Measurements from ENCODE around the gene HPSE2. TPM values are rescaled to one million over a fixed set of nuclear protein-coding genes. Genes with fewer than 3 reads are reported as not detected.

HPSE2 gene
- total RNA-seq, 1 experiment from 2014 or later = 0.20 TPM

DNA sequence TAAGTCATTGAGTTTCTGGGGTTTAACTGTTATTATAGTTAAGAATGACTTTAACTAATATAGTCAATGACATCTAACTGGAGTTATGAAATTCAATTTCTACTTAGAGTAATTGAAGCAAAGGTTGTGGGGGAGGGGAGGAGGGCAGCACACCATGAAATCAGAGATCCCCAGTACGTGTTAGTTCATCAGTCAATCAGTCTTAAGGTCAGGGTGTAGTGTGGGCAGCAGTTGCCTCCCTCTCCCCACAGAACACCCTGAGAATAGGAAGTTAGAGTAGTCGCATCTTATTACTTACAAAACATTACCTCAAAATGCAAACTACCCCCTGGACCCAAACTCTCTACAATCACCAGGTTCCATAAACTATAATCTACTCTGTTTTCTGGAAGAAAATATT lies 781.9 kb downstream of the HPSE2 start:
- Mint-ChIP-seq H3K36me3 (ENCODE audit: insufficient read depth in 1 of 3, low read depth in 3 of 3) (peaks cover 0 to 2% (median 0%) of the 10 kb centered on the region in 3 experiments; a peak in 1 of 7 replicates), H3K4me1 (peaks cover 43% of the 10 kb centered on the region in 2 experiments), H3K27me3 (ENCODE audit: low read depth) (peaks cover 6% of the 10 kb centered on the region; the same call in 1 of the 2 replicates), H3K9me3 (peaks cover 0 to 2% of the 10 kb centered on the region in 2 experiments; a peak in 1 of 5 replicates), H3K27ac (no peak overlapping the region), H3K4me3 (no peak overlapping the region)
- H4K5ac ChIP-seq (ENCODE audit: insufficient read length, low read depth, low read length) = no peak overlapping the region
- no peaks in the 10 kb centered on the region for H4K20me1 ChIP-seq (ENCODE audit: control insufficient read depth, insufficient read depth, insufficient read length)
- H3K4me1 ChIP-seq (ENCODE audit: insufficient read depth, low read length) = no peaks in the 10 kb centered on the region; the same call in 1 of the 2 replicates
- no peak overlapping the region for H2BK5ac ChIP-seq (ENCODE audit: insufficient read length, low read length)
- H4K91ac ChIP-seq (ENCODE audit: insufficient read length, low read depth, low read length) = no peak overlapping the region
- TF ChIP-seq, protein P1, sequence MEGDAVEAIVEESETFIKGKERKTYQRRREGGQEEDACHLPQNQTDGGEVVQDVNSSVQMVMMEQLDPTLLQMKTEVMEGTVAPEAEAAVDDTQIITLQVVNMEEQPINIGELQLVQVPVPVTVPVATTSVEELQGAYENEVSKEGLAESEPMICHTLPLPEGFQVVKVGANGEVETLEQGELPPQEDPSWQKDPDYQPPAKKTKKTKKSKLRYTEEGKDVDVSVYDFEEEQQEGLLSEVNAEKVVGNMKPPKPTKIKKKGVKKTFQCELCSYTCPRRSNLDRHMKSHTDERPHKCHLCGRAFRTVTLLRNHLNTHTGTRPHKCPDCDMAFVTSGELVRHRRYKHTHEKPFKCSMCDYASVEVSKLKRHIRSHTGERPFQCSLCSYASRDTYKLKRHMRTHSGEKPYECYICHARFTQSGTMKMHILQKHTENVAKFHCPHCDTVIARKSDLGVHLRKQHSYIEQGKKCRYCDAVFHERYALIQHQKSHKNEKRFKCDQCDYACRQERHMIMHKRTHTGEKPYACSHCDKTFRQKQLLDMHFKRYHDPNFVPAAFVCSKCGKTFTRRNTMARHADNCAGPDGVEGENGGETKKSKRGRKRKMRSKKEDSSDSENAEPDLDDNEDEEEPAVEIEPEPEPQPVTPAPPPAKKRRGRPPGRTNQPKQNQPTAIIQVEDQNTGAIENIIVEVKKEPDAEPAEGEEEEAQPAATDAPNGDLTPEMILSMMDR (conservative IDR thresholded peaks at IDR 0.05) = no peak
- H2AK5ac ChIP-seq (ENCODE audit: insufficient read length, low read length) = no peak overlapping the region
- no CpG with 5 or more reads among the region's 2 CpGs for WGBS (ENCODE audit: extremely low coverage, insufficient read length, low lambda C conversion rate)
- H3K27ac ChIP-seq (ENCODE audit: insufficient read length, low read depth, low read length) = no peak overlapping the region
- H2AFZ ChIP-seq (ENCODE audit: low read length) = no peak overlapping the region
- no peaks in the 10 kb centered on the region for H3K23me2 ChIP-seq (ENCODE audit: insufficient read length, low read depth, low read length, poor library complexity, severe bottlenecking)
- no peak overlapping the region for H3K18ac ChIP-seq (ENCODE audit: insufficient read length, low read depth, low read length)
- H2BK12ac ChIP-seq (ENCODE audit: insufficient read length, low read depth, low read length) = no peak overlapping the region
- H3K4me2 ChIP-seq (ENCODE audit: insufficient read depth, insufficient read length, low read length) = no peak overlapping the region
- H3K9ac ChIP-seq (ENCODE audit: extremely low read depth, insufficient read length, low read length) = no peak overlapping the region
- no peak overlapping the region for H3K56ac ChIP-seq (ENCODE audit: insufficient read length, low read depth, low read length)
- H2BK120ac ChIP-seq (ENCODE audit: low read depth, low read length, poor library complexity, severe bottlenecking) = no peak overlapping the region
- H3K4ac ChIP-seq (ENCODE audit: low read depth, low read length) = no peak overlapping the region
- H3K9me3 ChIP-seq (ENCODE audit: control insufficient read depth, low read depth, low read length) = no peaks in the 10 kb centered on the region
- H2BK15ac ChIP-seq (ENCODE audit: low read depth, low read length) = no peak overlapping the region
- H3K14ac ChIP-seq (ENCODE audit: insufficient read depth, low read length) = no peak overlapping the region
- no peak for DNase-seq
- H4K8ac ChIP-seq (replicated peaks; ENCODE audit: insufficient read length, low read depth, low read length) = no peak overlapping the region
- no peaks in the 10 kb centered on the region for H3K27me3 ChIP-seq (ENCODE audit: insufficient read depth, low read length)
- H3T11ph ChIP-seq (ENCODE audit: low read length) = no peak overlapping the region
- H3K79me1 ChIP-seq (ENCODE audit: insufficient read depth, low read depth, low read length, poor library complexity, severe bottlenecking) = no peaks in the 10 kb centered on the region
- no peak overlapping the region for H2BK20ac ChIP-seq (ENCODE audit: low read depth, low read length, poor library complexity, severe bottlenecking)
- no peaks in the 10 kb centered on the region for H3K79me2 ChIP-seq (ENCODE audit: insufficient read depth, low read length)
- H3K23ac ChIP-seq (ENCODE audit: insufficient read length, low read depth, low read length) = no peak overlapping the region
